ENCODE results near the gene VTA1.
"Not testable (repeated sequence)": the region's sequence is repeated elsewhere in the genome, so short reads cannot be mapped to it uniquely, and the experiment has no call there.

Gene VTA1

DNA sequence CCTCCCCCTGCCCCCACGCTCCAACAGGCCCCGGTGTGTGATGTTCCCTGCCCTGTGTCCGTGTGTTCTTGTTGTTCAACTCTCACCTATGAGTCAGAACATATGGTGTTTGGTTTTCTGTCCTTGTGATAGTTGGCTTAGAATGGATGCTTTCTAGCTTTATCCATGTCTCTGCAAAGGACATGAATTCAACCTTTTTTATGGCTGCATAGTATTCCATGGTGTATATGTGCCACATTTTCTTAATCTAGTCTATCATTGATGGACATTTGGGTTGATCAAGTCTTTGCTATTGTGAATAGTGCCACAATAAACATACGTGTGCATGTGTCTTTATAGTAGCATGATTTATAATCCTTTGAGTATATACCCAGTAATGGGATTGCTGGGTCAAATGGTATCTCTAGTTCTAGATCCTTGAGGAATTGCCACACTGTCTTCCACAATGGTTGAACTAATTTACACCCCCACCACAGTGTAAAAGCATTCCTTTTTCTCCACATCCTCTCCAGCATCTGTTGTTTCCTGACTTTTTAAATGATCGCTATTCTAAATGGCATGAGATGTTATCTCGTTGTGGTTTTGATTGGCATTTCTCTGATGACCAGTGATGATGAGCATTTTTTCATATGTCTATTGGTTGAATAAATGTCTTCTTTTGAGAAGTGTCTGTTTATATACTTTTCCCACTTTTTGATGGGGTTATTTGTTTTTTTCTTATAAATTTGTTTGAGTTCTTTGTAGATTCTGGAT, 82.6 kb downstream of the VTA1 start:
- not testable (repeated sequence) for DNase-seq

DNA sequence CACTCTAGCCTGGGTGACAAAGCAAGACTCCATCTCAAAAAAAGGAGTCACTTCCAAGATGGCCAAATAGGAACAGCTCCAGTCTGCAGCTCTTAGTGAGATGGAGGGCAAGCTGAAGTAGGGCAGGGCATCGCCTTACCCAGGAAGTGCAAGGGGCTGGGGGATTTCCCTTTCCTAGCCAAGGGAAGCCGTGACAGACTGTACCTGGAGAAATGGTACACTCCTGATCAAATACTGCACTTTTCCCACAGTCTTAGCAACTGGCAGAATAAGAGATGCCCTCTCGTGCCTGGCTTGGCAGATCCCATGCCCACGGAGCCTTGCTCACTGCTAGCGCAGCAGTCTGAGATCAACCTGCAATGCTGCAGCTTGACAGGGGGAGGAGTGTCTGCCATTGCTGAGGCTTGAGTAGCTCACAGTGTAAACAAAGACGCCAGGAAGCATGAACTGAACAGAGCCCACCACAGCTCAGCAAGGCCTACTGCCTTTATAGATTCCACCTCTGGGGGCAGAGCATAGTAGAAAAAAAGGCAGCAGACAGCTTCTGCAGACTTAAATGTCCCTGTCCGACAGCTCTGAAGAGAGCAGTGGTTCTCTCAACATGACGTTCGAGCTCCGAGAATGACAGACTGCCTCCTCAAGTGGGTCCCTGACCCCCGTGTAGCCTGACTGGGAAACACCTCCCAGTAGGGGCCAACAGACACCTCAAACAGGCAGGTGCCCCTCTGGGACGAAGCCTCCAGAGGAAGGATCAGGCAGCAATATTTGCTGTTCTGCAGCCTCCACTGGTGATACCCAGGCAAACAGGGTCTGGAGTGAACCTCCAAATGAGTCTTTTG, 85.4 kb downstream of the VTA1 start:
- DNase-seq: peak in 1 of 2 experiments; percentile 3

GRCh38 chr6:142233945-142234682, 87.1 kb downstream of the VTA1 start:
- no peak for DNase-seq

- no peak for DNase-seq
Measured at GRCh38 chr6:142235272-142235671, 88.2 kb downstream of the VTA1 start.

GRCh38 chr6:142235791-142236190, 88.7 kb downstream of the VTA1 start:
- DNase-seq: no peak

DNA sequence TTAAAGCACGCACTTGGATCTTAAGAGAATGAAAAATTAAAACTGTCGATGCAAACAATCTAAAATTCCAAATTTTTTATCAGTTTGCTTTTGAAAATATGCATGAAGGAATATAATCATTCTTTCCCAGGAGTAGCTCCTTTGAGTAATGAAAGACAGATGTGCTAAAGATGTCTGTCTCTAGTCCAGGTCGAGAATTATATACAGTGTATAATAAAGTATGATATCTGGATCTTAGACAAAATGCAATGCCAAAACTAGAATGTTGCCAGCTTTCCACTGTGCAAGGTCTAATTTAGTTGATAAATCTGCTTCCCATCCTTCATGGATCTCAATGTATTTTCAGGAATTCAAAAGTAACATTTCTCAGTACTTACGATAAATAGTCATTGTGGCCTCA, 89.6 kb downstream of the VTA1 start:
- DNase-seq: no peak

GRCh38 chr6:142238881-142239280, 91.8 kb downstream of the VTA1 start:
- no peak for DNase-seq

- no peak for DNase-seq
Measured at GRCh38 chr6:142240179-142240578, 93.1 kb downstream of the VTA1 start.

- no peak for DNase-seq
Measured at GRCh38 chr6:142241061-142241460, 94.0 kb downstream of the VTA1 start.

GRCh38 chr6:142242269-142242668, 95.2 kb downstream of the VTA1 start:
- no peak for DNase-seq

DNA sequence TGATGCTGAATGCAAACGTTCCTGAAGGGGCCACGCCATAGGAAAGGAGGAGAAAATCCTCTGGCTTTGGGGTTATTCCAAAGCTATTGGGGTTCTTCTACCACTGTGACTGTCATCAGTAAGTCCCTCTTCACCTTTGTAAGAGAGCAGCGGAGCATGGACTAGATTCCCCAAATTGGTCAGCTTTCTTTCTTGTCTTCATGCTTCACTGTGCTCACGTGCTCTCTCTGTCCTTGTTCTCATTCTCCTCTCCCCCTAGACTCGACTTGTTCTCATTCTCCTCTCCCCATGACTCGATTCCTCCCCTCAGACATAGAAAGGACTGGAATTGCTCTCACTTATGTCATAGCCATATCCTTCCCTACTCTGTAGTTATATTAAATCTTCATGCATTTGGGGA, 99.9 kb downstream of the VTA1 start:
- no peak for DNase-seq

DNA sequence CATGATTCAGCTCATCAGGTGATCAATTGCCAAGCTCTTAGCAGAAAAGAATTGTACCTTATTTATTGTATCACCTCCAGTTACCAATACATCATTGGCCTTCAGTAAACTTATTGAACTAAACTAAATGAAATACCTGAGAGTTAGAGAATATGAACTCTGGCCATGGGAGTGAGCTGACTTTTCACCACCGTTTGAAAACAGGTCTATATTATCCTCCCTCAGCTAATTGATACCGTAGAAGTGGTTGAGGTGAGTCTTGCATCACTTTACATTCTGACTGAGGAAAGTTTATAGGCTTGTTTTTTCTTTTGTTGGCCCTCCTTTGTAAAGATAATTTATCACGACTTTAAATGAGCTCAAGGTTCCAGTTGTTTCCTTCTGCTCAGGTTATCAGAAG, 102.2 kb downstream of the VTA1 start:
- DNase-seq: no peak

DNA sequence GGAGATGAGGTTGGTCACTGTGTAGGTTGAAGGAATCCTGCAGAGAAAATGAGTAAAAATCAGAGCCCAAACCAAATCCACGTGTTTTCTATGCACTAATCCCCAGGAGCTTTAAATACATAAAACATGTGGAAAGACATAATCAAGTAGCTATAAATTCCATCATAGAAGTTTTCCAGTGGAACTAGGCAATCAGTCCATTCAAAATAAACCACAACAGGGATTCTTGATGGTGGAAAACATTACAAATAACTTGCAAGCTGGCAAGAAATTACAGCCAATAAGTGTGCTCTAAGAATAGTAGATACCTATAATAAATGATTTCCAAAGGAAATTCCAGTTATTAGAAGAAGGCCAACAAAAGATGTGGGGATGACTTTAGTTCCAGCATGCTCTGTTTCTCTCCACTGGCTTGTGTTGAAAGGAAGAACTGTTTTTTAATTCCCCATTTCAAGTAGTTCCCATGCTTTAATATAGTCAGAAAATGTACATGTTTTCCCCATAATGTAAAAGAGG, 104.9 kb downstream of the VTA1 start:
- DNase-seq: no peak

DNA sequence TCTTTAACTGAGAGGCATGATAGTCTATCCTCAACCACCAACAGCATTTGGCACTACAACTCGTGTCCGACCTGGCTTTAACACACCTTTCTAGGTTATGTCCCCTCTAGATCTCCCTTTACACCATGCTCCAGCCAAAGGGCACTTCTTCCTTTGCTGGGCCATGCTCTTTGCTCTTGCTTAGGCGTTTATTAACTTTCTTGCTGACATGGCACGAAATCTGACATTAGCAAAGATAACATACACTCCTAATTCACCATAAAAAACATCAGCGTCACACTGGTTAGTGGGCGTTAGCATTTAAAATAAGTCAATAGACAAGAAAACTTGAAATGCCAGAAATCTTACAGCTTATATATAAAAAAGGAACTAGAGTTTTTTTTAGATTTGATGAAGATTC, 107.5 kb downstream of the VTA1 start:
- DNase-seq: no peak

GRCh38 chr6:142255785-142256184, 108.7 kb downstream of the VTA1 start:
- DNase-seq: no peak

- no peak for DNase-seq
Measured at GRCh38 chr6:142258305-142258704, 111.2 kb downstream of the VTA1 start.

DNA sequence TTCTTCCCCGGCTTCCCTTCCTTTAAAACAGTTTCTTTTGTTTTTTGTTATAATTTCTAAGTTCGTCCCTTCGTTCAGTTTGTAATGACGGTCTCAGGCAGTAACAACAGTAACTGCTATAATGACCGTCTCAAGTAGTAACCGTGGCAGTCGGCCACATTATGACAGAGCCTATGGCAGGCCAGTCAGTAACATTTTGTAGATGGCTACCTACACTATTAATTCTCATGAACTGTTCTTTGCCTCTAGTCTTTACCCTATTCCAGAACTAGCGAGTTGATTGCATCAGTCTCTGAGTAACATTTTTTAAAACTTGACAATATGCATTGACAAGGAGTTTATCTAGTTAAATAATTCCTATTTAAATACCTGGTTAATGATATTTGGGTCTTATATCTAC, 111.7 kb downstream of the VTA1 start:
- DNase-seq: no peak

GRCh38 chr6:142260748-142261147, 113.7 kb downstream of the VTA1 start:
- no peak for DNase-seq

- DNase-seq: no peak
Measured at GRCh38 chr6:142262231-142262630, 115.2 kb downstream of the VTA1 start.

DNA sequence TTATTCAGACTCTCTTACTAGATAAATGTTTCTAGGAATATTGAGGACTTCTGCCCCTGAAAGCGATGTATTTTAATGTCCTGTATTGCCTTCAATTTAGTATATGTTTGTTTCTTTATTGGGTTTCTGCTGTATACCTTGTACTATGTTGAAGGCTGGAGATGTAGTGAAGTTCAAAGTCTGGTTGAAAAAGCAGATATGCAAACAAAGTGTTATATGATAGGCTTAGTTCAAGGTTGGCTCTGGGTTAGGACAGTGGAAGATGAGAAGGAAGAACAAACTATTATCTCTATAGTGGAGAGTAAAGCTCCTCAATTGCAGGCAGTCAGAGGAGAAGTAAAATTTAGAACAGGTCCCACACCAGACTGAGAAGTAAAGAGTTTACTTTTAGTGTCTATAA, 118.4 kb downstream of the VTA1 start:
- no peak for DNase-seq

DNA sequence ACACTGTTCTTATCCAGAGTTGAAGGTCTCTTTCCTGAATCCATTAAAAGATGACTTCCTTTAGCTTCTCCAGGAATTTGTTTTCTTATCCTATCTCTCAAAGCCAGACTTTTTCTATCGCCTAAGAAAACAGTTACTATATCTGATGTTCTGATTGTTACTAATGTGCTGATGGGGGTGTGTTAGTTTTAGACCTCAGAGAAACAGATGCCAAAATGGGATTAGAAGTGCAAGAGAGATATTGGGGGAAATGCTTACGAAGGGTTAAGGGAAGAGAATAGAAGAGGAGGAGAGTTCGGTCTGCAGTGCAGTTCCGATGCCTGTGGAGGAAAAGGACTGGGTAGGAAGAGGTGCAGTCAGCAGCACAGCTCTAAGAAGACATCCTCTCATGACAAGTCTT, 119.0 kb downstream of the VTA1 start:
- DNase-seq: no peak

GRCh38 chr6:142271476-142271875, 124.4 kb downstream of the VTA1 start:
- DNase-seq: no peak

Measured in NCI-H446 (cell line).